ENCODE measurements around the gene CAMKK2. TPM values are rescaled to one million over a fixed set of nuclear protein-coding genes. Genes with fewer than 3 reads are reported as not detected.
A peak's percentile ranks its signal among the peaks of the same experiment; 100 is the strongest.

CAMKK2 gene
- total and polyA plus RNA-seq, 9 of the 15 experiments (the other 6 are each of a cell fraction or from before 2014, with no cell fraction given), result 4.3 to 32.0 (median 18.2) TPM

- no peaks in the 10 kb centered on the region for H3K9me1 ChIP-seq (ENCODE audit: control insufficient read depth, insufficient read depth, low read length)
- no peak overlapping the region for H2AFZ ChIP-seq (ENCODE audit: low read depth, low read length)
- WGBS (ENCODE audit: insufficient coverage, low coverage, missing lambda C conversion rate), result 76% methylated on average over 7 of the region's 7 CpGs
- no peaks in the 10 kb centered on the region for H3K27me3 ChIP-seq (ENCODE audit: control insufficient read depth in 2 of 2, insufficient read depth in 2 of 2, low read length in 2 of 2)
- POLR2A ChIA-PET, result interaction anchor here (0.6 to 1.7 kb wide), 5 partner anchors 10 to 825 kb away, joined by 3 to 8 read pairs (median 4); partner anchors contain the start of gene ANAPC5
- no peaks in the 10 kb centered on the region for H3K79me2 ChIP-seq (ENCODE audit: control insufficient read depth, insufficient read depth, low read length)
- H3K4me1 ChIP-seq (replicated peaks in 1 of 2; ENCODE audit: control insufficient read depth in 2 of 2, insufficient read depth in 2 of 2, low read length in 2 of 2), result peaks cover 0 to 14% of the 10 kb centered on the region in 2 experiments; a peak in 3 of 5 replicates
- in situ Hi-C loops (cut with MboI) (no loop called here), intact Hi-C loops (cut with micrococcal nuclease) (no loop called here)
- no peaks in the 10 kb centered on the region for H3K9me3 ChIP-seq (replicated peaks; ENCODE audit: control insufficient read depth, insufficient read depth, low read depth, low read length)
- DNase-seq (ENCODE audit: extremely low read depth in 1 of 4, low spot score in 3 of 4) (no peak), ATAC-seq (no peak), FAIRE-seq (peak; percentile 46)
- no peak overlapping the region for H3K27ac ChIP-seq (ENCODE audit: extremely low read depth, low read depth, low read length)
- H4K20me1 ChIP-seq (replicated peaks; ENCODE audit: control insufficient read depth, insufficient read depth, low read length), result peaks cover 5% of the 10 kb centered on the region; the same call in 1 of the 2 replicates
- no peak overlapping the region for H3K9ac ChIP-seq (ENCODE audit: insufficient read depth in 1 of 2, low read depth in 2 of 2, low read length in 2 of 2)
- H3K36me3 ChIP-seq (ENCODE audit: control insufficient read depth, insufficient read depth, low read length), result peaks cover 40% of the 10 kb centered on the region; the same call in 2 of the 3 replicates
- H3K4me2 ChIP-seq (ENCODE audit: insufficient read depth, low read length), result no peak overlapping the region
- H3K4me3 ChIP-seq, result no peak overlapping the region
- BruUV-seq (replicated peaks), result TSS peak; percentile 21
- CTCF ChIA-PET (ENCODE audit: low intra/inter-chr PET ratio), result no interaction called here
- TF ChIP-seq KLF10 (CRISPR knock-in tag; IDR thresholded peaks at IDR 0.05), result no peak
- no peak for TF ChIP-seq SIN3B (IDR thresholded peaks at IDR 0.05; ENCODE audit: low read depth)
- no peak for TF ChIP-seq PHF20 (IDR thresholded peaks at IDR 0.05; ENCODE audit: partially characterized antibody)
- no peak for TF ChIP-seq CAMTA2 (CRISPR knock-in tag; conservative IDR thresholded peaks at IDR 0.05)
- no peak for TF ChIP-seq HMGN3 (IDR thresholded peaks at IDR 0.05; ENCODE audit: borderline replicate concordance, extremely low read depth, insufficient read length, low read depth, low read length)
- TF ChIP-seq GATA2 (CRISPR knock-in tag; IDR thresholded peaks at IDR 0.05), result no peak
- TF ChIP-seq TRIM24 (IDR thresholded peaks at IDR 0.05), result no peak
- TF ChIP-seq CHD2 (IDR thresholded peaks at IDR 0.05; ENCODE audit: low read depth, low read length), result no peak
- TF ChIP-seq MTF1 (CRISPR knock-in tag; IDR thresholded peaks at IDR 0.05; ENCODE audit: borderline replicate concordance), result no peak
Measured at GRCh38 chr12:121240062-121240420, 56.5 kb downstream of the CAMKK2 start.

Measured in K562 (cell line).